C4-2B (cell line): ENCODE results near the gene PPP4R4.

Source experiments
- ZFX ChIP-seq: fragments of 450-650 bp; IDR thresholded peaks from 2 replicates; pipeline ENCODE4 v1.6.1; 2017
- TF ChIP-seq, protein P1 (sequence below): fragments of 450-650 bp; conservative IDR thresholded peaks from 2 replicates; pipeline ENCODE4 v1.5.1; 2017; ENCODE audit warnings: mild to moderate bottlenecking

GRCh38 chr14:94126800-94127199 lies 47.3 kb upstream of the PPP4R4 start:
- TF ChIP-seq, protein P1, sequence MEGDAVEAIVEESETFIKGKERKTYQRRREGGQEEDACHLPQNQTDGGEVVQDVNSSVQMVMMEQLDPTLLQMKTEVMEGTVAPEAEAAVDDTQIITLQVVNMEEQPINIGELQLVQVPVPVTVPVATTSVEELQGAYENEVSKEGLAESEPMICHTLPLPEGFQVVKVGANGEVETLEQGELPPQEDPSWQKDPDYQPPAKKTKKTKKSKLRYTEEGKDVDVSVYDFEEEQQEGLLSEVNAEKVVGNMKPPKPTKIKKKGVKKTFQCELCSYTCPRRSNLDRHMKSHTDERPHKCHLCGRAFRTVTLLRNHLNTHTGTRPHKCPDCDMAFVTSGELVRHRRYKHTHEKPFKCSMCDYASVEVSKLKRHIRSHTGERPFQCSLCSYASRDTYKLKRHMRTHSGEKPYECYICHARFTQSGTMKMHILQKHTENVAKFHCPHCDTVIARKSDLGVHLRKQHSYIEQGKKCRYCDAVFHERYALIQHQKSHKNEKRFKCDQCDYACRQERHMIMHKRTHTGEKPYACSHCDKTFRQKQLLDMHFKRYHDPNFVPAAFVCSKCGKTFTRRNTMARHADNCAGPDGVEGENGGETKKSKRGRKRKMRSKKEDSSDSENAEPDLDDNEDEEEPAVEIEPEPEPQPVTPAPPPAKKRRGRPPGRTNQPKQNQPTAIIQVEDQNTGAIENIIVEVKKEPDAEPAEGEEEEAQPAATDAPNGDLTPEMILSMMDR: no peak
- TF ChIP-seq ZFX: no peak
